ENCODE measurements around the gene NHLRC3. TPM values are rescaled to one million over a fixed set of nuclear protein-coding genes. Genes with fewer than 3 reads are reported as not detected.

The NHLRC3 gene
- total and polyA plus RNA-seq, 2 of the 8 experiments (the other 6 are each of a cell fraction or from before 2014, with no cell fraction given), result 13.1 to 16.9 TPM

- H3K9me3 ChIP-seq (ENCODE audit: insufficient read depth in 2 of 2, low read depth in 1 of 2, low read length in 1 of 2), result no peaks in the 10 kb centered on the region
- H3K14ac ChIP-seq (ENCODE audit: insufficient read length), result no peak overlapping the region
- H2BK15ac ChIP-seq (ENCODE audit: low read length), result no peak overlapping the region
- H3K23me2 ChIP-seq (ENCODE audit: low read depth, low read length), result no peaks in the 10 kb centered on the region
- no peak overlapping the region for H3K56ac ChIP-seq (replicated peaks; ENCODE audit: insufficient read length, low read depth, low read length)
- no peak for FAIRE-seq
- H4K8ac ChIP-seq (ENCODE audit: extremely low read depth, insufficient read depth, low read length), result no peak overlapping the region
- H3K18ac ChIP-seq (ENCODE audit: extremely low read depth, low read length), result no peak overlapping the region
- no peak overlapping the region for H4K5ac ChIP-seq (ENCODE audit: insufficient read length, low read depth, low read length)
- no peak overlapping the region for H2AFZ ChIP-seq (ENCODE audit: low read length)
- no peaks in the 10 kb centered on the region for H3K79me1 ChIP-seq (ENCODE audit: low read depth, low read length)
- H3K36me3 ChIP-seq (ENCODE audit: control insufficient read depth in 2 of 4, insufficient read depth in 4 of 4, low read length in 3 of 4), result peaks cover 29 to 97% (median 61%) of the 10 kb centered on the region in 4 experiments
- H2BK120ac ChIP-seq (replicated peaks; ENCODE audit: low read depth, low read length), result no peak overlapping the region
- no peaks in the 10 kb centered on the region for H3K27me3 ChIP-seq (replicated peaks in 1 of 4; ENCODE audit: control insufficient read depth in 3 of 4, extremely low read depth in 1 of 4, insufficient read depth in 3 of 4, low read length in 3 of 4)
- H3K27ac ChIP-seq (ENCODE audit: low read depth, low read length), result no peak overlapping the region
- H3K4me1 ChIP-seq (replicated peaks in 1 of 4; ENCODE audit: control insufficient read depth in 3 of 4, insufficient read depth in 4 of 4, low read length in 3 of 4), result no peaks in the 10 kb centered on the region; a peak in 1 of 7 replicates
- CTCF ChIA-PET (ENCODE audit: partially characterized antibody), result interaction anchor here (0.6 to 2.3 kb wide), 11 partner anchors 9 to 1906 kb away, joined by 3 to 10 read pairs (median 5); no protein-coding TSS in a partner anchor
- H2BK12ac ChIP-seq (ENCODE audit: low read depth, low read length), result no peak overlapping the region
- WGBS, 2 experiments (ENCODE audit: extremely low coverage in 1 of 2, insufficient coverage in 1 of 2, insufficient read length in 1 of 2, insufficient replicate concordance in 2 of 2, low coverage in 1 of 2, low lambda C conversion rate in 2 of 2, missing lambda C conversion rate in 1 of 2), result 62% methylated on average over 7 of the region's 7 CpGs; no CpG with 5 or more reads in 1 of the 2 experiments
- no peak overlapping the region for H3K4me2 ChIP-seq (ENCODE audit: insufficient read depth in 1 of 2, low read depth in 2 of 2, low read length in 2 of 2)
- DNase-seq (ENCODE audit: low read depth in 1 of 2, low spot score in 2 of 2), result peak in 1 of 2 experiments; percentile 69
- peaks cover 0 to 7% of the 10 kb centered on the region in 2 experiments for H4K20me1 ChIP-seq (replicated peaks in 1 of 2; ENCODE audit: control insufficient read depth in 1 of 2, insufficient read depth in 2 of 2, low read length in 2 of 2)
- H4K91ac ChIP-seq (replicated peaks; ENCODE audit: insufficient read length, low read length), result no peak overlapping the region
- no peak overlapping the region for H2AK5ac ChIP-seq (ENCODE audit: low read depth, low read length)
- H3K9ac ChIP-seq (replicated peaks in 1 of 4; ENCODE audit: extremely low read depth in 1 of 4, low read depth in 3 of 4, low read length in 3 of 4), result no peak overlapping the region
- no peak overlapping the region for H3K4ac ChIP-seq (replicated peaks; ENCODE audit: insufficient read length, low read depth, low read length)
- POLR2A ChIA-PET (ENCODE audit: partially characterized antibody), result interaction anchor here (1.2 to 1.8 kb wide), 4 partner anchors 9 to 25 kb away, joined by 3 to 8 read pairs (median 5); partner anchors contain the start of genes NHLRC3 and PROSER1
- H3K23ac ChIP-seq (ENCODE audit: insufficient read length), result no peak overlapping the region
- no peaks in the 10 kb centered on the region for H3K79me2 ChIP-seq (ENCODE audit: control insufficient read depth in 1 of 2, insufficient read depth in 2 of 2, low read length in 2 of 2)
- H2BK5ac ChIP-seq (ENCODE audit: low read depth, low read length), result no peak overlapping the region
- no peak overlapping the region for H3K4me3 ChIP-seq (ENCODE audit: extremely low read depth in 1 of 4, insufficient read depth in 2 of 4, low read depth in 3 of 4, low read length in 4 of 4)
- no peak overlapping the region for H2BK20ac ChIP-seq (ENCODE audit: low read length)
- TF ChIP-seq POU5F1 (IDR thresholded peaks at IDR 0.05; ENCODE audit: low read depth, low read length), result no peak
- TF ChIP-seq KDM5A (IDR thresholded peaks at IDR 0.05; ENCODE audit: low read length), result no peak
- TF ChIP-seq RNF2 (IDR thresholded peaks at IDR 0.05; ENCODE audit: borderline replicate concordance, low read depth, low read length, missing control alignments, poor library complexity, severe bottlenecking), result no peak
- TF ChIP-seq NRF1 (IDR thresholded peaks at IDR 0.05; ENCODE audit: low read depth, low read length), result no peak
- TF ChIP-seq TEAD4 (IDR thresholded peaks at IDR 0.05; ENCODE audit: low read depth, low read length), result 0 out of 2 replicates have a peak, but pooled peaks have one; percentile 53
- no peak for TF ChIP-seq HDAC2 (IDR thresholded peaks at IDR 0.05; ENCODE audit: borderline replicate concordance in 1 of 2, low read depth in 2 of 2, low read length in 2 of 2)
- no peak for TF ChIP-seq SAP30 (IDR thresholded peaks at IDR 0.05; ENCODE audit: insufficient read depth, insufficient replicate concordance, low read length)
- no peak for TF ChIP-seq TAF7 (optimal IDR thresholded peaks at IDR 0.05; ENCODE audit: borderline replicate concordance, low read depth, low read length)
- no peak for TF ChIP-seq SIX5 (IDR thresholded peaks at IDR 0.05; ENCODE audit: low read depth, low read length)
- TF ChIP-seq RAD21 (IDR thresholded peaks at IDR 0.05 in 1 of 2, conservative IDR thresholded peaks at IDR 0.05 in 1 of 2; ENCODE audit: low read depth in 2 of 2, low read length in 2 of 2), result peak; percentile 68 to 76
- no peak for TF ChIP-seq RFX5 (IDR thresholded peaks at IDR 0.05; ENCODE audit: borderline replicate concordance, low read depth, low read length)
- TF ChIP-seq CTBP2 (IDR thresholded peaks at IDR 0.05; ENCODE audit: borderline replicate concordance, insufficient read depth, insufficient read length, low read length), result no peak
These were observed 25.6 kb upstream of the NHLRC3 start for GRCh38 chr13:39012608-39013007.
